GM19452 (cell line): ENCODE measurements around the gene ZNHIT3.

Source experiments
- ATAC-seq: cut with Tn5 transposase; IDR thresholded peaks from one replicate; pipeline ENCODE4 v1.9.1; 2021; ENCODE audit not compliant: unreplicated experiment

ZNHIT3 gene

GRCh38 chr17:36509272-36509985 lies 22.9 kb downstream of the ZNHIT3 start:
- ATAC-seq = no peak

DNA sequence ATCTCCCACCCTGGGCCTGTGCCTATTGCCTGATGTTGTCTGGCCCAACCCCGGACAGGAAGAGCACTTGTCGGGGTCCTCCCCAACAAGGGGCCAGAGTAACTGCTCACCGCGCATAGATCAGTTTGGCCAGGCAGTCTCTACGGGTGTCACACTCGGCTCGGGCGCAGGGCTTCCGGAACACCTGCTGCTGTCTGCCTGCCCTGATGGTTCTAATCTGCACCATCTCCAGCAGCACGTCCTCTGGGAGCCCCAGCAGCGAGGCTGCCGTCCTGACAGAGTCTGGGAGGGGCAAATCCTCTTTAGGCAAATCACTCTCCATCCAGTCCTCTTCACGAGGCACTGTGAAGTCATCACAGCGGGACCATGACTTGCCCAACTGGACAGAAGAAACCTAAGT lies 24.2 kb downstream of the ZNHIT3 start:
- ATAC-seq = no peak

- ATAC-seq = no peak
Observed at GRCh38 chr17:36511216-36511615, 24.7 kb downstream of the ZNHIT3 start.

- ATAC-seq = no peak
Observed at GRCh38 chr17:36512641-36513040, 26.2 kb downstream of the ZNHIT3 start.

DNA sequence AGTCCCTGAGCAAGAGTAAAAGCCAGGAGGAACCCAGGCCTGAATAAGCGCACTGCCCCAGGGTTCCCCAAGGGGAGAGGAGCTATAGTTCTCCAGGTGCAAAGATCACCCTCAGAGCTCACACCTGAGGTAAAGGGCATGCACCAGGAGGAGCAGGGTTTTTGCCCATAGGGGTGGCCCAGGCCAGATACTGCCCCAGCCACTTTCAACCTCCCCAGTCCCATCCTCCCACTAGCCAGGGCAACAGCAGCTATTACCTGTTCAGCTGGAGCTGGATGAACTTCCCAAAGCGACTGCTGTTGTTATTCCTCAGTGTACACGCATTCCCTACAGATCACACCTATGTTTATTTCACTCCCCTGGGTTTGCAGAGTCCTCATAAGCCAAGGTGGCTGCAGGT lies 28.4 kb downstream of the ZNHIT3 start:
- no peak for ATAC-seq

GRCh38 chr17:36515837-36516236 lies 29.4 kb downstream of the ZNHIT3 start:
- ATAC-seq = no peak

- no peak for ATAC-seq
Observed at GRCh38 chr17:36523113-36523512, 36.6 kb downstream of the ZNHIT3 start.

DNA sequence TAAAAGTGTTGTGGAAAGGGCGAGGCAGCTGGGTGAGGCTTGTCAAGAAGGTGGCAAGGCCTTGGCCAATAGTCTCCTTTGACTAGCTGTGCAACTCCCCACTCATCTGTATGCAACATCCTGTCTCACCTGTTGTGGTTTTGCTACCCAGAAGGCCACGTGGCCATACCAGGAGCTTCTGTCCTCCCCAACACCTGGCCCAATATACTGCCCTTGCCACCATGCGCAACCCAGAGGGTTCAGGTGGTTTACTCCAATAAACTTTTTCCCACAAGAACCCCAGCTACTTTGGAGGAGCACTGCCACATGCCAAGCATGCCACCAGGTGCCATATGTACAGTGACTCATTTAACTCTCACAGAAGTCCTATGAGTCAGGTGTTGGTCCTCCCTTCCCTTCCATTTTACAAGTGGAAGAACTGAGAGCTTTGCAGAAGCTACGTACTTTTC lies 38.0 kb downstream of the ZNHIT3 start:
- ATAC-seq = no peak

GRCh38 chr17:36525113-36525512 lies 38.6 kb downstream of the ZNHIT3 start:
- no peak for ATAC-seq

DNA sequence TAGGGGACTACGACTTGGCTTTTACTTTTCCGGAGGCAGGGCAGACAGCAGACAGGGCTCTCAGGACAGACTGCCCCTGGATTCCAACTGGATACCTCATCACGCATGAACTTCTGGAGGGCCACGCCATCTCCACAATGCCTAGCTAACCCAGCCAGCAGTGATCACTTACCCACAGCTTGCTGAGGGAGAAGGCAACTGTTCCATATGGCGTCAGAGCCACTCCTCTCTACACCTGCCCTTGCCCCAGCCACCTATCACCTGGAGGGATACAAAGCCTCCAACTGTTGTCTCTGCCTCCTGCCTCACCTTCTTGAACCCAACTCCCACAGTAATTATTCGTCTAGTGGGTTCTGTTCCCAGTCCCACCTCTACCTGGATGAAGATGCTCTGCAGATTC lies 39.4 kb downstream of the ZNHIT3 start:
- no peak for ATAC-seq

- no peak for ATAC-seq
Observed at GRCh38 chr17:36527621-36528250, 41.3 kb downstream of the ZNHIT3 start.

DNA sequence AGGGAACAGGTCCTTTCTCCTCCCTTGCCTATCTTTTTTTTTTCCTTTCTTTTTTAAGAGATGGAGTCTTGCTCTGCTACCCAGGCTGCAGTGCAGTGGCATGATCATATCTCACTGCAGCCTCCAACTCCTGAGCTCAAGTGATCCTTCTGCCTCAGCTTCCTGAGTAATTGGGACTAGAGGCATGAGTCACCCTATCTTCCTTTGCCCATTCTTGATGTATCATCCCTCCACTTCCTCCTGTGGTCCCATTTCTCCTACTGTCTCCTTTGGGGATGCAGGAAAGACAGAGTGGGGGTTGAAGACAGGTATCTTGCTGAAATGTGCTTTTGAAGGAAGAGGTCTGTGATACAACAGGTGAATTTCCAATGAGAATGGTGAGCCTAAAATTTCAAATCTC lies 42.6 kb downstream of the ZNHIT3 start:
- ATAC-seq = no peak

DNA sequence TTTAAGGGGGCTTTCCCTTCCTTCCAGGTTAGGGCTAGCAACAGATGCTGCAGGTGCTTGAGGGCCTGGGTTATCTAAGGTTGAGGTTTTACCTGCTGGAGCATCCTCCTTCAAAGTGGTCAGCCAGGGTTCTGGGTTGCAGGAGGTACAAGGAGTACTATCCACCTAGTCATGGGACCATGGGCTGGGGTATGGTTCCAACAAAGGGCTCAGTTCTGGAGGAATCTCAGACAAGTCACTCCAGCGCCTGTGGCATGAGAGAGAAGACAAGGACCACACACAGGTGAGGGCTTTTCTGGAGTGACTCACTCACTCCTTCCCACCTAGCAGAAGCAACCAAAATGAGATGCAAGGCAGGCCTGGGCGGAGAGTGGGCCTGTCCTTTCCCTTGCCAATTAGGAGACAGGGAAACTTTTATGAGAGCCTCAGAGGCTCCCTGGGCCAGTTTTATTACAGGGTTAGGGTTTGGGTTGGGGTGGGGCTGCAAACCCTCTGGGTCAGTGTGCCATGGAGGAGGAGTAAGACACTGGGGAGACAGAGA lies 46.0 kb downstream of the ZNHIT3 start:
- ATAC-seq = no peak

DNA sequence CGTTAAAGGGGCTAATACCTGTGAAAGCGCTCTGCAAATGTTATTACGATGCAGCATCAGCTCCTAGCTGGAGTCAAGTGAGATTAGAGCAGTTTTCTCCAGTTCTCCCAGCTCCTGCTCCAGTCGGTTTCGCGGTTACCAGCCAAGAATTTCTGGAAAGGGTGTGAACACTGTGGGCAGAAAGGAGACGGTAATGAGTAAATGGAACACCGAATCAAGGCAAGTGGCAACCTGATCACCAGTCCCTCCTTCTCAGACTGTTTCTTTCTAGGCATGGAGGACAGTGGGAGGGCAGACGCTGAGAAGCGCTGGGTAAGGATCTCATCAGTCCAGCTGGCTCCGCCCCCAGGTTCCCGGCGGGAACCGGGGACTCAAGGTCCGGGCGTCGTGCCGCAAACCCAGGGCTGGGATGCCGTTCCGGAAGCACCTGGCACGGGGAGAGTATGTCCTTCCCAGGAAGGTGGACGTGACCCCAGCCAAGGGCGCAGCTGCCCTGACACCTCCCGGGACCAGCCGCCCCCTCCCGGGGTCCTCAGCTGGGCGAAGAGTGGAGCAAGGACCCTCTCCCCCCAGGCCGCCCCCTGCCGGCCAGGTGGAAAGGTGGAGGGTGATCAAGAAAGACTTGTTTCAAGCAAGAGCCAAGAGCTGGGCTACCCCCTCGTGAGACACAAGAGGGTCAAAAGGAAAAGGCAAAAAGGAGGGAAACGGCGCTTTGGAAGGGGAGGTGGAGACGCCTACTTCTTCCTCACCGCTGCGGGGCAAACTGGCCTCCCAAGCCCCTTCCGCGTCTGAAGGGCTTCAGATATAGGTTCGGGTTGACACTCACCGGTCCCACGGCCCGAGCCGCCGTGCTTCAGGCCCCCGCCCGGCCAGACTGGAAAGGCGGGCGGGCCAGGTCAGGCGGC lies 47.7 kb downstream of the ZNHIT3 start:
- peak; percentile 28 for ATAC-seq

DNA sequence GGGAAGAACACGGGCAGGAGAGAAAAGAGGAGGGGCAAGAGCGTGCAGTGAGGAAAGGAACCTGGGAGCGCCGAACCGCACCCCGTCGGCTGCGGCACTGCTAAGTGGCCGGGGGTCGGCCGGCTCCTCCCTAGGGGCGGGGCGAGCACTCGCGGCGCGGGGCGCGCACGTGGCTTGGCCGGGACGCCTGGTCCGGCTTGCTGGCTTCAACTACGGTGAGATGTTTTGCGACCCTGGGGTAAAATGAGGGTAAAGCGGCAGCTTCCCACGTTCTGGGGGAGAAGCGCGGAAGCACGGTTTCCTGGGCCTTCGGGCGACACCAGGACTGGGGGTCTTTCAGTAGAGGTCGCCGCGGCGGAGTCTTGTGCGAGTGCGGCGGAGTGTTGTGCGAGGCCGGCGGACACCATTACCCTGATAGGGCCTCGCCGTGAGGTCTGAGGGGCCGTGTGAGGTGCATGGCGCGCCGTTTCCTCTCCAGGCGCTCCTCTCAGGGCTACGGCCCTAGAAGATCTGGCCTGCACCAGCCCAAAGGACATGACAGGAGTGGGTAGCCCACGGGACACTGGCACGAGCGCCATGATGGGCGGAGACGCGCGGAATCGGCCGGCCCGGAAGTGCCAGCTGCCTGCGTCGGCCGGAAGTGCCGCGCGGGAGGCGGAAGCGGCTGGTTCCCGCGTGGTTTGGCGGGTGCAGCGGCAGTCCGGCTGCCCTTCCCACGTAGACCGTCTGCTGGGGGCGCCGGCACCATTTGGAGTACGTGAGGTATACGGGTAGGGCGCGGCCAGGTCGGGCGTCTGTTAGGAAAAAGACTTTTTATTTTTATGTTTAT lies 48.6 kb downstream of the ZNHIT3 start, which contains the start of the genes MYO19 and PIGW:
TSS of gene MYO19 (minus strand) at position 29 of the 829 bp plus-strand sequence. CDS start 2,330 bp downstream, outside the sequence.
TSS of gene PIGW (plus strand) at position 148 of the 829 bp plus-strand sequence. CDS start 2,115 bp downstream, outside the sequence.
- ATAC-seq = peak; percentile 71

- peak; percentile 21 for ATAC-seq
Observed at GRCh38 chr17:36535669-36536081, 49.2 kb downstream of the ZNHIT3 start.

DNA sequence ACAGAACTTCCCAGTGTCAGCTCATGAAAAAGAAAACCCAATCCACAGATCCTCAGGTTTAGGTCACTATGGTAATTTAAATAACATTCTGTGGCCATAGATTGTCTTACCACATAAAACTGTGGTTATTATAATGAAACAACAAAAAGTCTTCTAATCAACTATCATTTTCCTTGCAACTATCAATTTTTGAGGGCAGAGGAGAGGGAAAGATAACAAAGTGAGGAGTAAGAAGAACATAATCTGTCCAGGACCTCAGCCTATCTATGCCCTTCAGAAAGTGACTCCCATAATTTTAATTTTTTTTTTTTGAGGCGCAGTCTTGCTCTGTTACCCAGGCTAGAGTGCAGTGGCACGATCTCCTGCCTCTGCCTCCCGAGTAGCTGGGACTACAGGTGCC lies 54.2 kb downstream of the ZNHIT3 start:
- no peak for ATAC-seq

- ATAC-seq = no peak
Observed at GRCh38 chr17:36542755-36543154, 56.3 kb downstream of the ZNHIT3 start.

- ATAC-seq = no peak
Observed at GRCh38 chr17:36544044-36544306, 57.5 kb downstream of the ZNHIT3 start.

GRCh38 chr17:36544307-36545076 lies 58.0 kb downstream of the ZNHIT3 start, which contains the start of gene GGNBP2:
TSS of gene GGNBP2 (plus strand) at chr17:36544919. CDS start at chr17:36545725, 806 bp downstream.
- peak; percentile 52 for ATAC-seq
